ENCODE measurements around the gene CELF4. TPM values are rescaled to one million over a fixed set of nuclear protein-coding genes. Genes with fewer than 3 reads are reported as not detected.

CELF4 gene
- total RNA-seq, 3 donors from 2014 or later (not counting 1 experiment from before 2014, with no cell fraction given): not detected

- H3K27ac Mint-ChIP-seq: no peak overlapping the region
- ATAC-seq: no peak
- Histone ChIP-seq H3K27me3 (ENCODE audit: control insufficient read depth, insufficient read depth, low read length) (no peaks in the 10 kb centered on the region), H3K4me3 (ENCODE audit: low read length) (no peak overlapping the region), H3K27ac (ENCODE audit: low read length) (no peak overlapping the region), H3K36me3 (ENCODE audit: control insufficient read depth, insufficient read depth, low read length) (no peaks in the 10 kb centered on the region), H3K9me3 (ENCODE audit: control insufficient read depth, insufficient read depth, low read length) (no peaks in the 10 kb centered on the region), H3K4me1 (ENCODE audit: control insufficient read depth, insufficient read depth, low read length) (no peaks in the 10 kb centered on the region)
- no peak for TF ChIP-seq CTCF (IDR thresholded peaks at IDR 0.05)
- DNase-seq: no peak
- no peaks in the 10 kb centered on the region for H3K4me1 Mint-ChIP-seq
- 72% methylated on average over 3 of the region's 3 CpGs for WGBS (ENCODE audit: insufficient coverage)
- H3K27me3 Mint-ChIP-seq (ENCODE audit: low read depth in 2 of 2): no peaks in the 10 kb centered on the region
- intact Hi-C loops (cut with micrococcal nuclease): no loop called here
- no peaks in the 10 kb centered on the region for H3K36me3 Mint-ChIP-seq
- no peaks in the 10 kb centered on the region for H3K9me3 Mint-ChIP-seq
- H3K4me3 Mint-ChIP-seq: no peak overlapping the region
Observed at GRCh38 chr18:37302519-37302918, 263.1 kb downstream of the CELF4 start.

- ATAC-seq (no peak), DNase-seq (no peak)
- Histone ChIP-seq H3K4me3 (ENCODE audit: low read length) (no peak overlapping the region), H3K27ac (ENCODE audit: low read length) (no peak overlapping the region), H3K36me3 (ENCODE audit: control insufficient read depth, insufficient read depth, low read length) (no peaks in the 10 kb centered on the region), H3K4me1 (ENCODE audit: control insufficient read depth, insufficient read depth, low read length) (no peaks in the 10 kb centered on the region), H3K9me3 (ENCODE audit: control insufficient read depth, insufficient read depth, low read length) (no peaks in the 10 kb centered on the region), H3K27me3 (ENCODE audit: control insufficient read depth, insufficient read depth, low read length) (no peaks in the 10 kb centered on the region)
- no peaks in the 10 kb centered on the region for H3K9me3 Mint-ChIP-seq
- H3K27ac Mint-ChIP-seq: no peak overlapping the region
- no peak overlapping the region for H3K4me3 Mint-ChIP-seq
- H3K4me1 Mint-ChIP-seq: no peaks in the 10 kb centered on the region
- no peaks in the 10 kb centered on the region for H3K36me3 Mint-ChIP-seq
- WGBS (ENCODE audit: insufficient coverage): 64% methylated on average over 10 of the region's 10 CpGs
- TF ChIP-seq CTCF (IDR thresholded peaks at IDR 0.05): no peak
- H3K27me3 Mint-ChIP-seq (ENCODE audit: low read depth in 2 of 2): no peaks in the 10 kb centered on the region
- intact Hi-C loops (cut with micrococcal nuclease): no loop called here
Observed at GRCh38 chr18:37299471-37300304, 265.9 kb downstream of the CELF4 start.

- Histone ChIP-seq H3K27ac (ENCODE audit: low read length) (no peak overlapping the region), H3K4me3 (ENCODE audit: low read length) (no peak overlapping the region), H3K4me1 (ENCODE audit: control insufficient read depth, insufficient read depth, low read length) (no peaks in the 10 kb centered on the region), H3K36me3 (ENCODE audit: control insufficient read depth, insufficient read depth, low read length) (no peaks in the 10 kb centered on the region), H3K27me3 (ENCODE audit: control insufficient read depth, insufficient read depth, low read length) (no peaks in the 10 kb centered on the region), H3K9me3 (ENCODE audit: control insufficient read depth, insufficient read depth, low read length) (no peaks in the 10 kb centered on the region)
- Mint-ChIP-seq H3K4me1 (no peaks in the 10 kb centered on the region), H3K27ac (no peak overlapping the region), H3K27me3 (ENCODE audit: low read depth in 2 of 2) (no peaks in the 10 kb centered on the region), H3K36me3 (no peaks in the 10 kb centered on the region), H3K9me3 (no peaks in the 10 kb centered on the region), H3K4me3 (no peak overlapping the region)
- 93% methylated on average over 6 of the region's 6 CpGs for WGBS (ENCODE audit: insufficient coverage)
- ATAC-seq (no peak), DNase-seq (no peak)
- no peak for TF ChIP-seq CTCF (IDR thresholded peaks at IDR 0.05)
- intact Hi-C loops (cut with micrococcal nuclease): no loop called here
Observed at GRCh38 chr18:37298816-37299215, 266.8 kb downstream of the CELF4 start.

GRCh38 chr18:37297106-37297505 is 268.5 kb downstream of the CELF4 start:
- Mint-ChIP-seq H3K4me3 (no peak overlapping the region), H3K4me1 (no peaks in the 10 kb centered on the region), H3K27ac (no peak overlapping the region), H3K27me3 (ENCODE audit: low read depth in 2 of 2) (peaks cover 0 to 6% of the 10 kb centered on the region in 2 donors), H3K36me3 (no peaks in the 10 kb centered on the region), H3K9me3 (no peaks in the 10 kb centered on the region)
- intact Hi-C loops (cut with micrococcal nuclease): no loop called here
- DNase-seq: no peak
- H3K27me3 ChIP-seq (ENCODE audit: control insufficient read depth, insufficient read depth, low read length): no peaks in the 10 kb centered on the region
- no peak for TF ChIP-seq CTCF (IDR thresholded peaks at IDR 0.05)
- no peaks in the 10 kb centered on the region for H3K36me3 ChIP-seq (ENCODE audit: control insufficient read depth, insufficient read depth, low read length)
- H3K9me3 ChIP-seq (ENCODE audit: control insufficient read depth, insufficient read depth, low read length): no peaks in the 10 kb centered on the region
- H3K4me1 ChIP-seq (ENCODE audit: control insufficient read depth, insufficient read depth, low read length): no peaks in the 10 kb centered on the region
- no peak for ATAC-seq
- 77% methylated on average over 6 of the region's 6 CpGs for WGBS (ENCODE audit: insufficient coverage)
- H3K27ac ChIP-seq (ENCODE audit: low read length): no peak overlapping the region
- H3K4me3 ChIP-seq (ENCODE audit: low read length): no peak overlapping the region
